Stimulated activated naive CD8-positive, alpha-beta T cell treated with anti-CD3 and anti-CD28 coated beads, Interleukin-15, Interleukin-2, amounts not matched to agents 100 U/mL and 50 U/mL, for 24 hours (primary cell): ENCODE data around the gene RFX3.

ENCODE experiments used
- ATAC-seq: fragments of 150-1000 bp; cut with Tn5 transposase; one replicate; pipeline ENCODE4 v1.10.0; 2021
- DNase-seq: peaks from one replicate; pipeline ENCODE4 v3.0.0; 2021

The RFX3 gene

GRCh38 chr9:3215658-3216057, 310.1 kb downstream of the RFX3 start:
- DNase-seq (no peak), ATAC-seq (no peak)

GRCh38 chr9:3214741-3215140, 311.1 kb downstream of the RFX3 start:
- ATAC-seq (no peak), DNase-seq (no peak)

- DNase-seq (no peak), ATAC-seq (no peak)
Observed at GRCh38 chr9:3205421-3206095, 320.2 kb downstream of the RFX3 start.

- DNase-seq (no peak), ATAC-seq (no peak)
Observed at GRCh38 chr9:3200331-3200774, 325.4 kb downstream of the RFX3 start.

GRCh38 chr9:3193791-3194190, 332.0 kb downstream of the RFX3 start:
- ATAC-seq = no peak
- no peak for DNase-seq

GRCh38 chr9:3191715-3192114, 334.1 kb downstream of the RFX3 start:
- no peak for DNase-seq

GRCh38 chr9:3189113-3189861, 336.5 kb downstream of the RFX3 start:
- ATAC-seq (no peak), DNase-seq (no peak)

More at GRCh38 chr9:3191715-3192114, 334.1 kb downstream of the RFX3 start:
- no peak for ATAC-seq

GRCh38 chr9:3186751-3187150, 339.1 kb downstream of the RFX3 start:
- DNase-seq = no peak
- no peak for ATAC-seq

GRCh38 chr9:3181049-3181953, 344.5 kb downstream of the RFX3 start:
- ATAC-seq = peak; percentile 53
- DNase-seq = peak; percentile 45

- DNase-seq (no peak), ATAC-seq (no peak)
Observed at GRCh38 chr9:3180696-3181048, 345.1 kb downstream of the RFX3 start.

GRCh38 chr9:3179711-3180110, 346.1 kb downstream of the RFX3 start:
- ATAC-seq (no peak), DNase-seq (no peak)

GRCh38 chr9:3177936-3178335, 347.9 kb downstream of the RFX3 start:
- DNase-seq = no peak

GRCh38 chr9:3177146-3177761, 348.5 kb downstream of the RFX3 start:
- ATAC-seq (no peak), DNase-seq (no peak)

More at GRCh38 chr9:3177936-3178335, 347.9 kb downstream of the RFX3 start:
- no peak for ATAC-seq

- DNase-seq (no peak), ATAC-seq (no peak)
Observed at GRCh38 chr9:3173374-3173773, 352.4 kb downstream of the RFX3 start.

GRCh38 chr9:3170819-3171218, 355.0 kb downstream of the RFX3 start:
- DNase-seq (no peak), ATAC-seq (no peak)
